NCI-H2107 treated with DMSO at 0.1 percent for 48 hours (cell line): ENCODE results near the gene RNGTT.

Source experiments
- DNase-seq: peaks from one replicate; lab custom pipeline; 2025; ENCODE audit not compliant: unreplicated experiment; lab: John Stamatoyannopoulos, UW

Gene RNGTT

GRCh38 chr6:88616380-88616779 lies 347.0 kb downstream of the RNGTT start:
- no peak for DNase-seq

DNA sequence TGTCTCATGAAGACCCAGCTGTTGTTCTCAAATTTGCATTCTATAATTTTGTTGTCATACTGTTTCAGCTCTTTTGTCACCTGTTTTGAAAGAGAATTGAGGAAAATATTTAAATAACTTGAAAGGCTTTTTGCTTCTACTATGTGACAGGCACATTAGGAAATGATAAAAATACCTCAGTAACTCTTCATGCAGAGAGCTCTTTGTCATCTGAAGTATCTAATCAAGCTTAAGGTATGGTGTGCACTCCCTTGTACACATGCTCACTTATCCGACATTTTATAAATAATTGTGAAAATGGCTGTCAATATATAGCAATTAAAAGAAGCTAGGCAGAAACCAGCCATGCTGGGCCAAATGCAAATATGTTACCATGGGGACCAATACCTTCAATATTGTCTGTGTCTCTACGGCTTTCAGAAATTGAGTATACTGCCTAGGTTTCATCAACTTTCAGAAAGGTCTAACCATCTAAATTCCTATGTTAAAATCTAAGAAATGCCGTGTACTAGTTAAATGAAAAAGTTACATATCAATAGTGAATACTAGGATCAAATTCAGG lies 349.0 kb downstream of the RNGTT start:
- no peak for DNase-seq

- no peak for DNase-seq
Measured at GRCh38 chr6:88612631-88613030, 350.8 kb downstream of the RNGTT start.

GRCh38 chr6:88611721-88612120 lies 351.7 kb downstream of the RNGTT start:
- DNase-seq, result no peak

DNA sequence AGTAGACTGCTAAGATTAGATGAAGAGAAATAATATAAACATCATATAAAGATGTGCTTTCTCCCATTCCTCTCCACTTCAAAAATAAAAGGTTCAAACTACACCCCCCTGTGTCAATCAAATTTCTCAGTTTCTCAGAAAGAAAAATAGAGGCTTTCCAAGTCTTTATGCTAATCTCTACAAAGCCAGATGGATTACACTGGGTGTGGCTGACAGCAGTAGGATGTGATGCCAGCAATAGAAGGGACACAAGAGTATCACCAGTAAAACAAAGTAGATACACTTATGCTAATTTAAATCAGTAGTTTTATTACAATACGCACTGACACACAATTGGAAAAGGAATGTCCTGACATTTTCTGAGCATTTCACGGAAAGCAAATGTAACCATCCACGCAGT lies 353.4 kb downstream of the RNGTT start:
- DNase-seq, result no peak

DNA sequence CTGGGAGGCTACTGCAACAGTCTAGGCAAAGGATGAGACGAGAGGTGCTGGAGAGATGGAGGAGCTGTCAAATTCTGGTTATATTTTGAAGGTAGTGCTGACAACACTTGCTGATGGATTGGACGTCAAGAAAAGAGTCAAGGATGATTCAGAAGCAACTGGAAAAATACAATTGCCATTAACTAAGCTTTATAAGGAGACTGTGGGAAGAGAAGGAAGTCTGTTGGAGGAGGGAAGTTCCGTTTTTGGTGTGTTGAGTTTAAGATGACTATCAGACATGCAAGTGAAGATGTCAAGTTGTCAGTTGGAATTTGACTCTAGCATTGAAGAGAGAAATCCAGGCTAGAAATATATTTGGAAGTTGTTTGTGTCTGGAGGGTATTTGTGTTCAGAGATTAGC lies 358.1 kb downstream of the RNGTT start:
- no peak for DNase-seq

GRCh38 chr6:88599571-88599970 lies 363.8 kb downstream of the RNGTT start:
- no peak for DNase-seq

DNA sequence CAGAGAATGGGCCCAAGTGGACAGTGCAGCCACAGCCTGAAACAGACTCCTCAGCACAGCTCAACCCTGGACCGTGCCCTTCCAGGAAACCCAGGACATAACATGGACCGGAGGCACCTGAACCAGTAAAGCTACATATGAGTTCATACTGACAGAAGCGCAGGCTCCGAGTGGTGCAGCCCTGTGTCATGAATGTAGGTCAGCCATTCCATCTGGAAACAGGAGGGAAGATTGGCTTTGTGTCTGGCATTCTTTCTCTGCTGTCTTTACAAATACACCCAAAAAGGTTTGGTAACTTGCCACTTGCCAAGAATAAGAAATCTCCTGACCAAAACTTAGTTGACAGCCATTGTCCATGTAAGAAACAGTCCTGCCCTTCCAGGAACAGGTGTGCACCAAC lies 366.6 kb downstream of the RNGTT start:
- no peak for DNase-seq

GRCh38 chr6:88588938-88589337 lies 374.5 kb downstream of the RNGTT start:
- DNase-seq, result no peak

DNA sequence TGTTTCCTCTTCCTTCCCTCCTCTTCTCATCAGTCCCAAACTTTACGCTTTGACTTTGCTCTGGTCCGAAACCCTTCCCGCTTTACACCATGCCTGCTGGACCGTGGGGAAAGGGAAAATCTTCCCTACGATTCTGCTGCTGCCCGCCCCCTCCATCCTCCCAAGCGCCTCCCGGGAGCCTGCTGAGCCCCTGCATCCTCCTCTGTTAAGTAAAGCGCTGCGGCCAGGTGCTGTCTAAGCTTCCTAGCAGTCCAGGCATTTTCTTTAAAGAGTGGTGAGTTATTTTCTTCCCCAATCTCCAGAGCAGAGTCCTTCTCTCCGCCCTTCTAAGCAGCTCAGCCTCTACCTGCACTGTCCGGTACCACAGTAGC lies 376.3 kb downstream of the RNGTT start:
- no peak for DNase-seq

- no peak for DNase-seq
Measured at GRCh38 chr6:88586371-88587149, 376.9 kb downstream of the RNGTT start.

DNA sequence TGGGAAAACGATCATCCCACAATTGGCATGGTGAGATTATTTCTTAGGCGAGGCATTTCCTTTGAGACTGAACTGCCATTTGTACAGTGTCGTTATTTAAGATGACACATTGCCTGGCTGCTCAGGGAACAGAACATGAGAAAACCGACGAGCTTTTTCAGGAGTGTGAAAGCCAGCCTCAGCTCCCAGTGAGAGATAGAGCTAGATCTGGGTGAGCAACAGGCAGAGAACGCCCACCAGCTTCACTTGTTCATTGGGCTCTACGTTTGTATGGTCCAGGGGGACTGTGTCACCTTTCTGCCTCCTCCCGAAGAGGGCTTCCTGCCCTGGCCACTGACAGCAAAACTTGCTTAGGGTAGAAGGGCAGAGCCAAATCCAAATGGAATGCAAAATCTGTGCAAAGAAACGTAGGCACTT lies 378.1 kb downstream of the RNGTT start:
- no peak for DNase-seq

- no peak for DNase-seq
Measured at GRCh38 chr6:88584581-88585275, 378.7 kb downstream of the RNGTT start.

- DNase-seq, result no peak
Measured at GRCh38 chr6:88577461-88577860, 386.0 kb downstream of the RNGTT start.

GRCh38 chr6:88575536-88575935 lies 387.9 kb downstream of the RNGTT start:
- DNase-seq, result no peak

- DNase-seq, result no peak
Measured at GRCh38 chr6:88574651-88575050, 388.8 kb downstream of the RNGTT start.

- no peak for DNase-seq
Measured at GRCh38 chr6:88574031-88574430, 389.4 kb downstream of the RNGTT start.

GRCh38 chr6:88573561-88573960 lies 389.9 kb downstream of the RNGTT start:
- no peak for DNase-seq

- no peak for DNase-seq
Measured at GRCh38 chr6:88572449-88573139, 390.8 kb downstream of the RNGTT start.

DNA sequence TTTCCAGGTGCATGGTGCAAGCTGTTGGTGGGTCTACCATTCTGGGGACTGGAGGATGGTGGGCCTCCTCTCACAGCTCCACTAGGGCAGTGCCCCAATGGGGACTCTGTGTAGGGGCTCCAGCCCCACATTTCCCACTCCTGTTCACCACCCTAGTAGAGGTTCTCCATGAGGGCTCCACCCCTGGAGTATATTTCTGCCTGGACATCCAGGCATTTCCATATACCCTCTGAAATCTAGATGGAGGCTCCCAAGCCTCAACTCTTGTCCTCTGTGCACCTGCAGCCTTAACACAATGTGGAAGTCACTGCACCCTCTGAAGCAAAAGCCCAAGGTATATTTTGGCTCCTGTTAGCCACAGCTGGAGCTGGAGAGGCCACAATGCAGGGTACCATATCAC lies 393.5 kb downstream of the RNGTT start:
- DNase-seq, result no peak

- DNase-seq, result no peak
Measured at GRCh38 chr6:88567696-88568095, 395.7 kb downstream of the RNGTT start.
